H1 (cell line): Measurements from ENCODE around the gene LIMS1. TPM values are rescaled to one million over a fixed set of nuclear protein-coding genes. Genes with fewer than 3 reads are reported as not detected.
"Not testable (repeated sequence)": the region's sequence is repeated elsewhere in the genome, so short reads cannot be mapped to it uniquely, and the experiment has no call there.

ENCODE experiments used
- CTCF ChIA-PET: fragments of 300-600 bp; sonication (Branson Sonifier 250); formaldehyde crosslinking; loops from one replicate; lab custom pipeline; 2021; ENCODE audit not compliant: partially characterized antibody; lab: Charles Lee
- POLR2A ChIA-PET: fragments of 300-600 bp; sonication (Branson Sonifier 250); formaldehyde crosslinking; loops from one replicate; lab custom pipeline; 2021; ENCODE audit warnings: inconsistent platforms; ENCODE audit not compliant: partially characterized antibody; lab: Charles Lee
- DNase-seq, 2 experiments: peaks; one replicate each; pipeline versions ENCODE4 v3.0.0 to v3.0.0-alpha.2; 2010 to 2022; ENCODE audit warnings: low spot score in 2 of 2, low read depth in 1 of 2, mixed read lengths in 1 of 2
- FAIRE-seq: peaks from 2 replicates; lab custom pipeline; 2011; peaks lifted over from hg19 to GRCh38; lab: Jason Lieb, UNC
- H2AFZ ChIP-seq: 2 replicates; pipeline ENCODE4 v1.8.1; 2012; ENCODE audit warnings: low read length, inconsistent platforms
- H2AK5ac ChIP-seq: 2 replicates; pipeline ENCODE4 v1.6.1; 2013; ENCODE audit warnings: low read depth, low read length
- H2BK120ac ChIP-seq: replicated peaks from 2 replicates; pipeline ENCODE3; 2013; ENCODE audit warnings: low read depth, low read length, inconsistent platforms
- H2BK12ac ChIP-seq: 2 replicates; pipeline ENCODE4 v1.6.1; 2013; ENCODE audit warnings: low read depth, low read length
- H2BK15ac ChIP-seq: 2 replicates; pipeline ENCODE4 v1.6.1; 2013; ENCODE audit warnings: low read length
- H2BK20ac ChIP-seq: 2 replicates; pipeline ENCODE4 v1.6.1; 2013; ENCODE audit warnings: low read length
- H2BK5ac ChIP-seq: 2 replicates; pipeline ENCODE4 v1.6.1; 2013; ENCODE audit warnings: low read depth, low read length
- H3K14ac ChIP-seq: 2 replicates; pipeline ENCODE4 v1.6.1; 2013; ENCODE audit warnings: inconsistent platforms; ENCODE audit not compliant: insufficient read length
- H3K18ac ChIP-seq: 2 replicates; pipeline ENCODE4 v1.6.1; 2013; ENCODE audit warnings: low read length; ENCODE audit errors: extremely low read depth
- H3K23ac ChIP-seq: 2 replicates; pipeline ENCODE4 v1.6.1; 2013; ENCODE audit warnings: inconsistent platforms; ENCODE audit not compliant: insufficient read length
- H3K23me2 ChIP-seq: 2 replicates; pipeline ENCODE4 v1.6.1; 2013; ENCODE audit warnings: low read depth, low read length
- H3K27ac ChIP-seq: 2 replicates; pipeline ENCODE4 v1.6.1; 2011; ENCODE audit warnings: low read depth, low read length, inconsistent platforms
- H3K27me3 ChIP-seq, 4 experiments: replicated peaks in 1 of 4; 1 replicate in 1 of 4; 2 replicates in 3 of 4; pipeline versions ENCODE4 v1.6.1 to v1.8.1; 2011 to 2013; ENCODE audit warnings: low read length in 3 of 4, mild to moderate bottlenecking in 3 of 4, inconsistent platforms in 2 of 4, mixed read lengths in 2 of 4, moderate library complexity in 1 of 4; ENCODE audit not compliant: control insufficient read depth in 3 of 4, insufficient read depth in 3 of 4; ENCODE audit errors: extremely low read depth in 1 of 4
- H3K36me3 ChIP-seq, 4 experiments: 2 replicates each; pipeline versions ENCODE4 v1.6.1 to v1.8.1; 2011 to 2013; ENCODE audit warnings: mild to moderate bottlenecking in 4 of 4, low read length in 3 of 4, moderate library complexity in 2 of 4, control low read depth in 1 of 4, inconsistent platforms in 1 of 4; ENCODE audit not compliant: insufficient read depth in 4 of 4, control insufficient read depth in 2 of 4
- H3K4ac ChIP-seq: replicated peaks from 2 replicates; pipeline ENCODE3; 2013; ENCODE audit warnings: low read length, low read depth, mixed read lengths, inconsistent platforms; ENCODE audit not compliant: insufficient read length
- H3K4me1 ChIP-seq, 4 experiments: replicated peaks in 1 of 4; 1 replicate in 1 of 4; 2 replicates in 3 of 4; pipeline versions ENCODE4 v1.6.1 to v1.8.1; 2011 to 2013; ENCODE audit warnings: low read length in 3 of 4, inconsistent platforms in 2 of 4, mixed read lengths in 1 of 4; ENCODE audit not compliant: insufficient read depth in 4 of 4, control insufficient read depth in 3 of 4
- H3K4me2 ChIP-seq, 2 experiments: 2 replicates each; pipeline versions ENCODE4 v1.6.1 to v1.8.1; 2011 to 2013; ENCODE audit warnings: low read depth in 2 of 2, low read length in 2 of 2, control low read depth in 1 of 2, inconsistent platforms in 1 of 2, mild to moderate bottlenecking in 1 of 2; ENCODE audit not compliant: insufficient read depth in 1 of 2
- H3K4me3 ChIP-seq, 4 experiments: fragments of 200-600, 300-600 bp in 1 of 4; sonication (generic), shearing (Covaris generic), sonication (Bioruptor Twin) in 1 of 4; 2 replicates each; pipeline versions ENCODE4 v1.5.1 to v1.8.1; 2011 to 2016; ENCODE audit warnings: low read length in 4 of 4, low read depth in 3 of 4, control low read depth in 2 of 4, inconsistent platforms in 2 of 4, mild to moderate bottlenecking in 2 of 4, mixed read lengths in 1 of 4, moderate library complexity in 1 of 4; ENCODE audit not compliant: insufficient read depth in 2 of 4; ENCODE audit errors: extremely low read depth in 1 of 4
- H3K56ac ChIP-seq: replicated peaks from 2 replicates; pipeline ENCODE3; 2013; ENCODE audit warnings: low read depth, mild to moderate bottlenecking, mixed read lengths, low read length, inconsistent platforms; ENCODE audit not compliant: insufficient read length
- H3K79me1 ChIP-seq: 2 replicates; pipeline ENCODE4 v1.6.1; 2013; ENCODE audit warnings: low read depth, low read length, control low read depth
- H3K79me2 ChIP-seq, 2 experiments: 2 replicates each; pipeline versions ENCODE4 v1.6.1 to v1.8.1; 2012 to 2013; ENCODE audit warnings: low read length in 2 of 2, mild to moderate bottlenecking in 2 of 2, inconsistent platforms in 1 of 2; ENCODE audit not compliant: insufficient read depth in 2 of 2, control insufficient read depth in 1 of 2
- H3K9ac ChIP-seq, 4 experiments: replicated peaks in 1 of 4; 1 replicate in 1 of 4; 2 replicates in 3 of 4; pipeline versions ENCODE4 v1.6.1 to v1.8.1; 2011 to 2013; ENCODE audit warnings: low read depth in 3 of 4, low read length in 3 of 4, control low read depth in 2 of 4, mild to moderate bottlenecking in 2 of 4, moderate library complexity in 2 of 4, inconsistent platforms in 1 of 4; ENCODE audit errors: extremely low read depth in 1 of 4
- H3K9me3 ChIP-seq, 2 experiments: 2 replicates each; pipeline versions ENCODE4 v1.6.1 to v1.8.1; 2012 to 2013; ENCODE audit warnings: mild to moderate bottlenecking in 2 of 2, moderate library complexity in 2 of 2, control low read depth in 1 of 2, inconsistent platforms in 1 of 2, low read depth in 1 of 2, low read length in 1 of 2, mixed read lengths in 1 of 2; ENCODE audit not compliant: insufficient read depth in 2 of 2
- H4K20me1 ChIP-seq, 2 experiments: replicated peaks in 1 of 2; 2 replicates each; pipeline versions ENCODE3 to v1.8.1; 2011 to 2013; ENCODE audit warnings: inconsistent platforms in 2 of 2, low read length in 2 of 2, mild to moderate bottlenecking in 1 of 2; ENCODE audit not compliant: insufficient read depth in 2 of 2, control insufficient read depth in 1 of 2
- H4K5ac ChIP-seq: 2 replicates; pipeline ENCODE4 v1.6.1; 2013; ENCODE audit warnings: low read length, low read depth, mixed read lengths, inconsistent platforms; ENCODE audit not compliant: insufficient read length
- H4K8ac ChIP-seq: 2 replicates; pipeline ENCODE4 v1.8.0; 2013; ENCODE audit warnings: mild to moderate bottlenecking, moderate library complexity, low read length, inconsistent platforms; ENCODE audit not compliant: insufficient read depth; ENCODE audit errors: extremely low read depth
- H4K91ac ChIP-seq: replicated peaks from 2 replicates; pipeline ENCODE3; 2013; ENCODE audit warnings: low read length, mixed read lengths, inconsistent platforms; ENCODE audit not compliant: insufficient read length
- CHD1 ChIP-seq: IDR thresholded peaks from 2 replicates; pipeline ENCODE4 v1.6.1; 2012; ENCODE audit warnings: low read depth, low read length, improper control_type of control experiment
- CTBP2 ChIP-seq: IDR thresholded peaks from 2 replicates; pipeline ENCODE4 v1.7.0; 2011; ENCODE audit warnings: borderline replicate concordance, mild to moderate bottlenecking, moderate library complexity, mixed read lengths, low read length; ENCODE audit not compliant: insufficient read depth, insufficient read length
- GTF2F1 ChIP-seq: IDR thresholded peaks from 2 replicates; pipeline ENCODE4 v1.6.1; 2012; ENCODE audit warnings: low read depth, low read length, improper control_type of control experiment, borderline replicate concordance
- POLR2AphosphoS5 ChIP-seq: IDR thresholded peaks from 2 replicates; pipeline ENCODE4 v1.6.1; 2011; ENCODE audit warnings: low read depth, low read length
- POU5F1 ChIP-seq: IDR thresholded peaks from 2 replicates; pipeline ENCODE4 v1.6.1; 2011; ENCODE audit warnings: low read depth, mild to moderate bottlenecking, low read length, moderate library complexity
- WGBS, 2 experiments: shearing (Covaris generic) in 1 of 2; methylation state at CpG; one replicate each; pipeline versions ENCODE4 v1.1.6 to v1.1.7; 2013 to 2015; ENCODE audit warnings: low lambda C conversion rate in 2 of 2, mixed read lengths in 2 of 2, inconsistent platforms in 1 of 2, low coverage in 1 of 2, missing lambda C conversion rate in 1 of 2; ENCODE audit not compliant: insufficient replicate concordance in 2 of 2, insufficient coverage in 1 of 2, insufficient read length in 1 of 2; ENCODE audit errors: extremely low coverage in 1 of 2, missing lambda C conversion rate in 1 of 2; 5-methylcytosine and 5-hydroxymethylcytosine counted together
- polyA plus RNA-seq, 7 experiments: library from polyadenylated mRNA; depleted of rRNA in 3 of 7; stranded (reverse) in 5 of 7; unstranded in 2 of 7; fragments of >200 nt in 5 of 7; fragments of 200-250 nt in 2 of 7; gene quantifications; 1 replicate in 5 of 7; 2 replicates in 1 of 7; 4 replicates in 1 of 7; pipeline versions ENCODE4 v1.2.1 to v1.2.3, GENCODE V29; 2011 to 2013; ENCODE audit warnings: missing spikeins in 2 of 7, mixed read lengths in 2 of 7
- total RNA-seq: library from RNA; stranded (reverse); fragmentation: NEBNext Ultra II Directional; extraction: Animal tissue kit (Norgen Biotek cat#: 25700); gene quantifications from 2 replicates; pipeline ENCODE4 v1.2.1, GENCODE V29; 2021

Gene LIMS1
- total and polyA plus RNA-seq, 2 of the 8 experiments (the other 6 are each of a cell fraction or from before 2014, with no cell fraction given) = 24.1 to 36.7 TPM

GRCh38 chr2:108555572-108555971 is 21.3 kb downstream of the LIMS1 start (continued):
- TF ChIP-seq CTBP2 (no peak), GTF2F1 (no peak), POLR2AphosphoS5 (no peak), POU5F1 (no peak), CHD1 (no peak)

- WGBS, 2 experiments = 100% methylated on average over 2 of the region's 2 CpGs; no CpG with 5 or more reads in 1 of the 2 experiments
- DNase-seq, H3K23ac ChIP-seq, H3K18ac ChIP-seq, H3K4ac ChIP-seq, H3K4me2 ChIP-seq, H4K5ac ChIP-seq, H3K14ac ChIP-seq, H3K56ac ChIP-seq, H2BK12ac ChIP-seq, H4K20me1 ChIP-seq, H3K4me1 ChIP-seq, FAIRE-seq, H3K79me1 ChIP-seq, H3K4me3 ChIP-seq, H2BK5ac ChIP-seq, H3K9me3 ChIP-seq, H2AFZ ChIP-seq, H4K91ac ChIP-seq, H3K27ac ChIP-seq, CTCF ChIA-PET, H2AK5ac ChIP-seq, H2BK20ac ChIP-seq, H3K23me2 ChIP-seq, H4K8ac ChIP-seq, H2BK15ac ChIP-seq, H2BK120ac ChIP-seq, H3K9ac ChIP-seq, H3K27me3 ChIP-seq, H3K36me3 ChIP-seq: not testable (repeated sequence)
- POLR2A ChIA-PET = interaction anchor here (1.0 kb wide), 1 partner anchor 23 kb away, joined by 3 read pairs; the partner anchor contains the start of gene LIMS1
- H3K79me2 ChIP-seq = peaks cover 0 to 50% of the 10 kb centered on the region in 2 experiments; a peak in 3 of 4 replicates
These were observed 22.3 kb downstream of the LIMS1 start for GRCh38 chr2:108556581-108556980.
